ENCODE measurements around the gene KCNK2. TPM values are rescaled to one million over a fixed set of nuclear protein-coding genes. Genes with fewer than 3 reads are reported as not detected.

KCNK2 gene
- total RNA-seq, 1 donor from 2014 or later, result not detected

GRCh38 chr1:215256936-215257679, 174.6 kb downstream of the KCNK2 start:
- no peaks in the 10 kb centered on the region for H3K36me3 ChIP-seq (ENCODE audit: control insufficient read depth, insufficient read depth, low read length)
- no peaks in the 10 kb centered on the region for H3K27me3 ChIP-seq (ENCODE audit: control insufficient read depth, insufficient read depth, low read length)
- H3K4me3 ChIP-seq (ENCODE audit: low read depth, low read length), result no peak overlapping the region
- no peak for DNase-seq (ENCODE audit: low read depth)
- TF ChIP-seq CTCF (IDR thresholded peaks at IDR 0.05; ENCODE audit: insufficient read depth, low read length, poor library complexity, severe bottlenecking), result no peak

DNA sequence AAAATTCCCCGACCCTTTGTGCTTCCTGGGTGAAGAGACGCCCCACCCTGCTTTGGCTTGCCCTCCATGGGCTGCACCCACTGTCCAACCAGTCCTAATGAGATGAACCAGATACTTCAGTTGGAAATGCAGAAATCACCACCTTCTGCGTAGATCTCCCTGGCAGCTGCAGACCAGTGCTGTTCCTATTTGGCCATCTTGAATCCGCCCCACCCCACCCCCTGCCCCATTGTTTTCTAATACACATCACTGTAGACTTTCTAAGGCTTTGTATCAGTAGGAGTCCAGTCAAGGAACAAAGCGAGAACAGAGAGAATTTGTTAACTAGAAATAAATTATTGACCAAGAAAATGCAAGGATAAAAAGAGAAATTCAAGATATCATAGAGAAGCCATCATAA, 178.2 kb downstream of the KCNK2 start:
- no peak overlapping the region for H3K4me3 ChIP-seq (ENCODE audit: low read depth, low read length)
- no peaks in the 10 kb centered on the region for H3K27me3 ChIP-seq (ENCODE audit: control insufficient read depth, insufficient read depth, low read length)
- no peak for DNase-seq (ENCODE audit: low read depth)
- no peaks in the 10 kb centered on the region for H3K36me3 ChIP-seq (ENCODE audit: control insufficient read depth, insufficient read depth, low read length)
- TF ChIP-seq CTCF (IDR thresholded peaks at IDR 0.05; ENCODE audit: insufficient read depth, low read length, poor library complexity, severe bottlenecking), result no peak

GRCh38 chr1:215262106-215262505, 179.6 kb downstream of the KCNK2 start:
- H3K27me3 ChIP-seq (ENCODE audit: control insufficient read depth, insufficient read depth, low read length), result no peaks in the 10 kb centered on the region
- H3K36me3 ChIP-seq (ENCODE audit: control insufficient read depth, insufficient read depth, low read length), result no peaks in the 10 kb centered on the region
- no peak for TF ChIP-seq CTCF (IDR thresholded peaks at IDR 0.05; ENCODE audit: insufficient read depth, low read length, poor library complexity, severe bottlenecking)
- DNase-seq (ENCODE audit: low read depth), result no peak
- H3K4me3 ChIP-seq (ENCODE audit: low read depth, low read length), result no peak overlapping the region

DNA sequence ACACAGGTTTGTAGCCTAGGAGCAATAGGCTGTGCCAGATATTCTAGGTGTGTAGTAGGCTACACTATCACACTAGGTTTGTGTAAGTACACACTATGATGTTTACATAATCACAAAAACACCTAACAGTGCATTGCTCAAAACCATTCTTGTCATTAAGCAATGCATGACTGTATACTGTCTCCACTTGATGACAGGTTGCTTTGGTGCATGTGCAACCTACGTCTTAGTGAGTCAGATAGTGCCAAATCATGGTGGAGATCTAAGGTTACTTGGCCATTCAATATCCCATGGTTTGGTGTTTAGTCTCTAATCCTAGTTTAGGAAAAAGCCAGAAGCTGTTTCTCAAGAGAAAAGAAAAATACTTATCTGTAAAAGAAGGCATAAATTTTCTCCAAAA, 181.1 kb downstream of the KCNK2 start:
- Histone ChIP-seq H3K36me3 (ENCODE audit: control insufficient read depth, insufficient read depth, low read length) (no peaks in the 10 kb centered on the region), H3K27me3 (ENCODE audit: control insufficient read depth, insufficient read depth, low read length) (no peaks in the 10 kb centered on the region), H3K4me3 (ENCODE audit: low read depth, low read length) (no peak overlapping the region)
- no peak for DNase-seq (ENCODE audit: low read depth)
- TF ChIP-seq CTCF (IDR thresholded peaks at IDR 0.05; ENCODE audit: insufficient read depth, low read length, poor library complexity, severe bottlenecking), result no peak

- no peak for DNase-seq (ENCODE audit: low read depth)
Measured at GRCh38 chr1:215264649-215265048, 182.1 kb downstream of the KCNK2 start.

More at GRCh38 chr1:215264649-215265048, 182.1 kb downstream of the KCNK2 start:
- no peak for TF ChIP-seq CTCF (IDR thresholded peaks at IDR 0.05; ENCODE audit: insufficient read depth, low read length, poor library complexity, severe bottlenecking)
- Histone ChIP-seq H3K36me3 (ENCODE audit: control insufficient read depth, insufficient read depth, low read length) (no peaks in the 10 kb centered on the region), H3K4me3 (ENCODE audit: low read depth, low read length) (no peak overlapping the region), H3K27me3 (ENCODE audit: control insufficient read depth, insufficient read depth, low read length) (no peaks in the 10 kb centered on the region)

Measured in kidney epithelial cell (primary cell).